GM23338 (cell line): Measurements from ENCODE around the gene PSPH. TPM values are rescaled to one million over a fixed set of nuclear protein-coding genes. Genes with fewer than 3 reads are reported as not detected.

Experiments
- ATAC-seq: fragments of 200-7000 bp; cut with Tn5 transposase; 3 replicates; pipeline ENCODE4 v1.9.1; 2020
- DNase-seq: peaks from one replicate; pipeline ENCODE4 v3.0.0-alpha.2; 2015; ENCODE audit warnings: low spot score
- H2AFZ ChIP-seq: fragments of 200-600 bp; sonication (generic); 2 replicates; pipeline ENCODE4 v1.8.0; 2016; ENCODE audit warnings: antibody characterized with exemption, mild to moderate bottlenecking, moderate library complexity
- H3F3A ChIP-seq: fragments of 200-600 bp; sonication (generic); replicated peaks from 2 replicates; pipeline ENCODE4 v1.8.0; 2017; ENCODE audit warnings: antibody characterized with exemption, mixed run types, low read depth
- H3K27ac ChIP-seq: fragments of 200-600 bp; sonication (generic); 2 replicates; pipeline ENCODE4 v1.6.1; 2016; ENCODE audit warnings: low read depth
- H3K27me3 ChIP-seq: fragments of 200-600 bp; sonication (generic); 2 replicates; pipeline ENCODE4 v1.8.0; 2016; ENCODE audit warnings: mild to moderate bottlenecking, mixed run types, moderate library complexity; ENCODE audit not compliant: insufficient read depth
- H3K36me3 ChIP-seq: fragments of 200-600 bp; sonication (generic); 2 replicates; pipeline ENCODE4 v1.8.0; 2016; ENCODE audit warnings: mild to moderate bottlenecking; ENCODE audit not compliant: insufficient read depth
- H3K4me1 ChIP-seq: fragments of 200-600 bp; sonication (generic); 2 replicates; pipeline ENCODE4 v1.8.0; 2016; ENCODE audit warnings: mild to moderate bottlenecking, moderate library complexity; ENCODE audit not compliant: insufficient read depth
- H3K4me2 ChIP-seq: fragments of 200-600 bp; sonication (generic); 2 replicates; pipeline ENCODE4 v1.7.1; 2017; ENCODE audit warnings: mixed run types
- H3K4me3 ChIP-seq: fragments of 200-600 bp; sonication (generic); 2 replicates; pipeline ENCODE4 v1.6.1; 2016; ENCODE audit warnings: mixed run types
- H3K79me2 ChIP-seq: fragments of 200-600 bp; sonication (generic); replicated peaks from 2 replicates; pipeline ENCODE4 v1.8.0; 2017; ENCODE audit warnings: mild to moderate bottlenecking; ENCODE audit not compliant: insufficient read depth
- H3K9me2 ChIP-seq: fragments of 200-600 bp; sonication (generic); 2 replicates; pipeline ENCODE4 v1.8.0; 2017; ENCODE audit not compliant: insufficient read depth
- H4K20me1 ChIP-seq: fragments of 200-600 bp; sonication (generic); replicated peaks from 2 replicates; pipeline ENCODE4 v1.8.0; 2017; ENCODE audit warnings: mild to moderate bottlenecking; ENCODE audit not compliant: insufficient read depth
- H3K27ac Mint-ChIP-seq: 2 replicates; pipeline ENCODE4 v1.8.0; 2020; ENCODE audit warnings: inconsistent platforms, mild to moderate bottlenecking, moderate library complexity, mixed read lengths
- H3K27me3 Mint-ChIP-seq: 3 replicates; pipeline ENCODE4 v1.8.0; 2022; ENCODE audit warnings: low read depth, mild to moderate bottlenecking, moderate library complexity, mixed read lengths, inconsistent platforms; ENCODE audit not compliant: insufficient read depth, poor library complexity
- H3K36me3 Mint-ChIP-seq: 3 replicates; pipeline ENCODE4 v1.8.0; 2021; ENCODE audit warnings: low read depth, mild to moderate bottlenecking, inconsistent platforms, moderate library complexity, mixed read lengths
- H3K4me1 Mint-ChIP-seq: 3 replicates; pipeline ENCODE4 v1.8.0; 2020; ENCODE audit warnings: mild to moderate bottlenecking, inconsistent platforms, mixed read lengths
- H3K4me3 Mint-ChIP-seq: 3 replicates; pipeline ENCODE4 v1.8.0; 2021; ENCODE audit warnings: moderate library complexity, mild to moderate bottlenecking, inconsistent platforms, mixed read lengths
- H3K9me3 Mint-ChIP-seq: 3 replicates; pipeline ENCODE4 v1.8.0; 2020; ENCODE audit warnings: moderate library complexity, mild to moderate bottlenecking, inconsistent platforms, mixed read lengths
- CREB1 ChIP-seq: fragments of 250-450 bp; sonication (Bioruptor Pico); IDR thresholded peaks from 2 replicates; pipeline ENCODE4 v1.5.0; 2020; ENCODE audit warnings: low read depth, mild to moderate bottlenecking, moderate library complexity
- EZH2phosphoT487 ChIP-seq: fragments of 200-600 bp; sonication (generic); IDR thresholded peaks from one replicate; pipeline ENCODE4 v1.8.1; 2018; ENCODE audit warnings: antibody characterized with exemption; ENCODE audit not compliant: unreplicated experiment
- NANOG ChIP-seq: IDR thresholded peaks from 2 replicates; pipeline ENCODE4 v1.6.1; 2016; ENCODE audit warnings: antibody characterized with exemption, borderline replicate concordance
- POLR2AphosphoS5 ChIP-seq: IDR thresholded peaks from 2 replicates; pipeline ENCODE4 v1.6.1; 2016; ENCODE audit warnings: antibody characterized with exemption, low read depth
- REST ChIP-seq: IDR thresholded peaks from one replicate; pipeline ENCODE4 v1.6.1; 2018; ENCODE audit warnings: antibody characterized with exemption; ENCODE audit not compliant: unreplicated experiment
- ZNF462 ChIP-seq: fragments of 250-450 bp; sonication (Bioruptor Pico); IDR thresholded peaks from 2 replicates; pipeline ENCODE4 v1.5.0; 2020; ENCODE audit warnings: mild to moderate bottlenecking, moderate library complexity
- long read RNA-seq: library from polyadenylated mRNA; unstranded; transcript quantifications from one replicate; pipeline ENCODE4 v2.0.0, GENCODE V29; 2020; ENCODE audit not compliant: unreplicated experiment
- polyA plus RNA-seq: library from polyadenylated mRNA; unstranded; fragments of >200 nt; fragmentation: Nextera tagmentation; extraction: Ambion mirVana; gene quantifications from 2 replicates; pipeline ENCODE4 v1.2.1, GENCODE V29; 2016
- total RNA-seq: library from RNA; depleted of rRNA; stranded (reverse); fragments of >200 nt; shearing (Covaris generic); gene quantifications from 2 replicates; pipeline ENCODE4 v1.2.3, GENCODE V29; 2014; rRNA removed

PSPH gene
- total RNA-seq, result 143 and 149 TPM in 2 replicates
- polyA plus RNA-seq, result 35.8 and 38.3 TPM in 2 replicates
- long read RNA-seq, partial matches to known transcripts, result 78 of 108 reads
- long read RNA-seq, other reads (novel, unspliced or antisense), result 24 of 108 reads

GRCh38 chr7:56051339-56052191, at the start of gene PSPH, which contains the start of gene CCT6A:
Gene PSPH, minus strand, starts transcription at chr7:56051444. Its CDS starts 30,232 bp downstream, at chr7:56021212.
Gene CCT6A, plus strand, starts transcription at chr7:56051765. Its CDS starts 84 bp downstream, at chr7:56051849.
- H3K27me3 Mint-ChIP-seq, result no peaks in the 10 kb centered on the region
- DNase-seq (peak; percentile 99), ATAC-seq (peak; percentile 93)
- peaks cover 3% of the 10 kb centered on the region; the same call in 1 of the 2 replicates for H4K20me1 ChIP-seq
- peaks cover 10% of the 10 kb centered on the region; the same call in 2 of the 3 replicates for H3K4me1 Mint-ChIP-seq
- H3K79me2 ChIP-seq, result peaks cover 63% of the 10 kb centered on the region
- peak within 1 kb of the TSS; percentile 97 for H3K27ac ChIP-seq
- peak within 1 kb of the TSS; percentile 96 for H3K4me3 Mint-ChIP-seq
- peaks cover 38% of the 10 kb centered on the region for H3K36me3 ChIP-seq
- H3K4me3 ChIP-seq, result peak within 1 kb of the TSS; percentile 100
- H3K36me3 Mint-ChIP-seq, result peaks cover 48% of the 10 kb centered on the region
- TF ChIP-seq CREB1 (CRISPR knock-in tag), result peak; percentile 83
- TF ChIP-seq POLR2AphosphoS5, result peak; percentile 84
- no peak for TF ChIP-seq ZNF462
- peak within 1 kb of the TSS; percentile 64; the same call in 1 of the 2 replicates for H2AFZ ChIP-seq
- H3K4me2 ChIP-seq, result peak within 1 kb of the TSS; percentile 100
- peak within 1 kb of the TSS; percentile 99 for H3K27ac Mint-ChIP-seq
- H3F3A ChIP-seq, result peaks cover 17% of the 10 kb centered on the region; the same call in 1 of the 2 replicates
- peaks cover 17% of the 10 kb centered on the region for H3K4me1 ChIP-seq
- peaks cover 2% of the 10 kb centered on the region; the same call in 1 of the 3 replicates for H3K9me3 Mint-ChIP-seq
- no peaks in the 10 kb centered on the region for H3K27me3 ChIP-seq
- no peaks in the 10 kb centered on the region for H3K9me2 ChIP-seq

- no peak overlapping the region for H3K27ac ChIP-seq
- Mint-ChIP-seq H3K4me3 (no peak overlapping the region), H3K27me3 (peaks cover 2% of the 10 kb centered on the region), H3K36me3 (peaks cover 18% of the 10 kb centered on the region; the same call in 2 of the 3 replicates), H3K4me1 (no peaks in the 10 kb centered on the region), H3K27ac (no peak overlapping the region), H3K9me3 (peaks cover 87% of the 10 kb centered on the region)
- H3K4me1 ChIP-seq, result no peaks in the 10 kb centered on the region
- no peaks in the 10 kb centered on the region for H3K27me3 ChIP-seq
- H4K20me1 ChIP-seq, result no peaks in the 10 kb centered on the region
- H2AFZ ChIP-seq, result no peak overlapping the region
- H3K79me2 ChIP-seq, result no peaks in the 10 kb centered on the region
- no peaks in the 10 kb centered on the region for H3F3A ChIP-seq
- H3K9me2 ChIP-seq, result no peaks in the 10 kb centered on the region
- no peak overlapping the region for H3K4me2 ChIP-seq
- no peak for DNase-seq
- ATAC-seq, result no peak
- no peaks in the 10 kb centered on the region for H3K36me3 ChIP-seq
- H3K4me3 ChIP-seq, result no peak overlapping the region
- no peak for TF ChIP-seq REST
- TF ChIP-seq NANOG, result no peak
- TF ChIP-seq EZH2phosphoT487, result no peak
These were observed 48.4 kb upstream of the PSPH start for GRCh38 chr7:56099653-56100052.
